Suppressor macrophage (primary cell): ENCODE data around the gene PPP6R2.

Source experiments
- DNase-seq, 4 experiments: peaks; one replicate each; pipeline ENCODE4 v3.0.0-alpha.2; 2020 to 2022

PPP6R2 gene

DNA sequence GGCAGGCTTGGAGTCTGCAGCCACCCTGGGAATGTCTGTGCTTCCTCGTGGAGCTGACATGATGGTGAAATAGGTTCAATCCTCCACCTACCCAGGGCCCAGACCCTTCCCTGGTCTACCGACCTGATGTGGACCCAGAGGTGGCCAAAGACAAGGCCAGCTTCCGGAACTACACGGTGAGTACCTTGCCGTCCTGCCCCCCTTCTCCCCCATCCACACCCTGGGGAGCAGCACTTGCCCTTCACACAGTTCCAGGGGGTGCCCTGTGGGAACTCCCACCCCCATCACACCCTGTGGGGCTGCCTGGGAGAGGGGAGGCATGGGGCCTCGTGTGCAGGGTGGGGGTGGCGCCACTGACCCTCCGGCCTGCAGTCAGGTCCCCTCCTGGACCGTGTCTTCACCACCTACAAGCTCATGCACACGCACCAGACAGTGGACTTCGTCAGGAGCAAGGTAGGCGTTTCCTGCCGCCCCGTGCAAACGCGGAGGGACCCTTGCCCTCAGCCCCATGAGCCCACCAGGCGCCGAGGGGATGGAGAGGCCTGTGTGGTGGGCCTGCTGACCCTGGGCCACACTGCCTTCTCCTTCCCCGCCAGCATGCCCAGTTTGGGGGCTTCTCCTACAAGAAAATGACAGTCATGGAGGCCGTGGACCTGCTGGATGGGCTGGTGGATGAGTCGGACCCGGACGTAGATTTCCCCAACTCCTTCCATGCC is 144.3 kb downstream of the PPP6R2 start:
- no peak for DNase-seq

DNA sequence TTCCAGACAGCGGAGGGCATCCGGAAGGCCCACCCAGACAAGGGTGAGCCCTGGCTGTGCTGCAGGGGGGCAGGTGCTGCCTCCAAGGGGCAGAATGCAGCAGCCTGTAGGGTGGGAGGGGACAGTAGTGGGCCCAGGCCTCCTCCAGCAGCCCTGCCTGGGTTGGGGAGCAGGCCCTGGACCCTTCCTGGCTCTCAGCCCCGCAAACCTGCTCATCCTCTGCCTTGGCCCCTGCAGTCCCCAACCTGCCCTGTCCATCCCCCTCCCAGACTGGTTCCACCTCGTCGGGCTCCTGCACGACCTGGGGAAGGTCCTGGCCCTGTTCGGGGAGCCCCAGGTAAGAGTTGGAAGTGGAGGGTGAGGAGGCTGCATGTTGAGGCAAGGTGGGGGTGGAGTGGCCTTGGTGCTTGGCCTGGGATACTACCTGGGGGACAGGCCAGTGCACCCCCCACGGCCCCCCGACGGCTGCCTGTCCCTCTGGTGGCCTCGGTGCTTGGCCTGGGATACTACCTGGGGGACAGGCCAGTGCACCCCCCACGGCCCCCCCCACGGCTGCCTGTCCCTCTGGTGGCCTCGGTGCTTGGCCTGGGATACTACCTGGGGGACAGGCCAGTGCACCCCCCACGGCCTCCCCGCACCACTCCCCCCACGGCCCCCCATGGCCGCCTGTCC is 145.0 kb downstream of the PPP6R2 start:
- no peak for DNase-seq

DNA sequence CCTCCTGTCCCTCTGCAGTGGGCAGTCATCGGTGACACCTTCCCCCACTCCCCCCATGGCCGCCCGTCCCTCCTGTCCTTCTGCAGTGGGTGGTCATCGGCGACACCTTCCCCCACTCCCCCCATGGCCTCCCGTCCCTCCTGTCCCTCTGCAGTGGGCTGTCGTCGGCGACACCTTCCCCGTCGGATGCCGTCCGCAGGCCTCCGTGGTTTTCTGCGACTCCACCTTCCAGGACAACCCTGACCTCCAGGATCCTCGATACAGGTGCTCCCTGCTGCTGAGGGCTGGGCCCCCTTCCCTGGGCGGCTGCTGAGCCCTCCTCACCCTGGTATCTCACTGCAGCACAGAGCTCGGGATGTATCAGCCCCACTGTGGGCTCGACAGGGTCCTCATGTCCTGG is 145.8 kb downstream of the PPP6R2 start:
- DNase-seq, result no peak

DNA sequence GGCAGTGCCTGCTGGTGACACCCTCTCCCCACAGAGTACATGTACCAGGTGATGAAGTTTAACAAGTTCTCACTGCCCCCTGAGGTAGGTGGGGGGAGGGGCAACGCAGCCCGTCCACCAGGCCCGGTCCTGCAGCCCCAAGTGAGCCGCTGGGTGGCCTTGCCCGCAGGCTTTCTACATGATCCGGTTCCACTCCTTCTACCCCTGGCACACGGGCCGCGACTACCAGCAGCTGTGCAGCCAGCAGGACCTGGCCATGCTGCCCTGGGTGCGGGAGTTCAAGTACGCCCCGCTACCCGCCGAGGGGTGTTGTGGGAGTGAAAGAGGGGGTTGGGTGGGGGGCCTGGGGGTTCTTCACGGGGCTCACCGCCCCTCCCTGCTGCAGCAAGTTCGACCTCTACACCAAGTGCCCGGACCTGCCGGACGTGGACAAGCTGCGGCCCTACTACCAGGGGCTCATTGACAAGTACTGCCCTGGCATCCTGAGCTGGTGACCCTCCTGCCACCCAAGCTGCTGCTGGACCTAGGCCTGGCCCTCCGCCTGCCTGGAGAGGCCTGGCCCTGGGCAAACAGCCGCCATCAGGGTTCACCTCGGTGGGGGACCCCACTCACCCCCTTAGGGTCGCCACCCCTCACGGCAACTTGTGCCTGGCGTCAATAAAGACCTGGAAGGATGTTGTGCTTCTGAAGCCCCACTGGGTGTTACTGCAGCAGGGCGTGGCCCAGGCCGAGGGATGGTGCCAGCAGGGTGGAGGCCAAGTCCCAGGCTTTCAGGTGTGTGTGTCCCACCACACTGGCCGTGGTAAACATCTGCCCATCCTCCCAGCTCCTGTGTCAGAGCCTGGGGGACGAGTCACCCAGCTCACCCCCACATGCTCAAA is 146.5 kb downstream of the PPP6R2 start:
- no peak for DNase-seq

DNA sequence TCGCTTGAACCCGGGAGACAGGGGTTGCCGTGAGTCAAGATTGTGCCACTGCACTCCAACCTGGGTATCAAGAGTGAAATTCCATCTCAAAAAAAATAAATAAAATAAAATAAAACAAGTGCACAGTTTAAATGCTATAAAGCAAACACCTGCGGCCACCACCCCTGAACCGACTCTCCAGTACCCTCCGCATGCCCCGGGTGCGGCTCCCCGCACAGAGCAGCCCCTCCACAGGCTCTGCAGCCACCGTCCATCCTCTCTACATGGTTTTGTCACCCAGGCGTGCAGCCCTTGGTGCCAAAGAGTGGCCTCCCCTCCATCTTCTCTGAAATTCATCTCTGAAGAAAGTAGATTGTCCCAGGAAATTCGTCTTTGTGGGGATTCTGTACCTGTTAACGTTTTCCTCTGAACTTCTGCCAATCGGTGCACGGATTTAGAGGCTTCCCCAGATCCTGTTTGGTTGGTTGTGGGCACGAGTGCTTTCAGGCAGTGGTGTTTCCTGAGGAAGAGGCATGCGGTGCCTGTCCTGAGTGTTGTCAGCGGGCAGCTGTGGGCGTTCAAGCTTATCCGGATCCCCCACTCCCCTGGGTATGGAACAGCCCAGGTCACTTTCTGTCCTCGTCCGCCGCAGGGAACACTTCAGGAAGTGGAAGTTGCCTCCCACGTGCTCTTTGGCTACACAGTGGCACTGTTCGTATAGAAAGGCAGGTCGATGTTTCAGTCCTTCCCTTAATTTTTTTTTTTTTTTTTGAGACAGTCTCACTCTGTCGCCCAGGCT is 147.6 kb downstream of the PPP6R2 start:
- peak; percentile 81 to 91 (median 89) for DNase-seq
